ENCODE results near the gene MAP2. TPM values are rescaled to one million over a fixed set of nuclear protein-coding genes. Genes with fewer than 3 reads are reported as not detected.
"Not testable (repeated sequence)": the region's sequence is repeated elsewhere in the genome, so short reads cannot be mapped to it uniquely, and the experiment has no call there.

MAP2 gene
- total RNA-seq, 1 donor = 2.2 TPM

DNA sequence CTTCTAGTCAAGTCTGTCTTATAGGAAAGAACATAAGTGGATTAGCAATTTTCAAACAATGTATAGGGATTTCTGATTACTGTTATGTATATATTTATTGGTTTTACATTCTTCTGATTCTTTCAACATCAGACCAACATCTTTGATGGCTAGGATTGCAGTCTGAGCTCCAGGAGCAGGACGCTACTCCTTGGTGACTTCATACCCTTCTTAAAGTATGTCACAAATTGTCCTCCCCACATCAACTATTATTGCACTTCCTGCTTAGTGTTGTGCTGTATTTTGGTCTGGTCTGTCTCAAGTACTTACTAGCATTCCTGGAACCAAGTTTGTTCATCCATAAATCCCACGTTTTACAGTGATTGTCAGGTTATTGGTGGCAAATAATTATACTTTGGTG lies 49.0 kb downstream of the MAP2 start:
- Histone ChIP-seq H3K36me3 (ENCODE audit: insufficient read depth, low read length) (no peaks in the 10 kb centered on the region), H3K27me3 (ENCODE audit: insufficient read depth, low read length) (no peaks in the 10 kb centered on the region), H3K4me1 (ENCODE audit: insufficient read depth, low read length) (peaks cover 39% of the 10 kb centered on the region), H3K9me3 (ENCODE audit: low read depth, low read length) (no peaks in the 10 kb centered on the region), H3K27ac (ENCODE audit: low read depth, low read length) (peak overlapping the region; percentile 78), H2AFZ (ENCODE audit: low read length) (peak overlapping the region; percentile 19), H3K4me3 (ENCODE audit: insufficient read depth, low read length) (no peak overlapping the region), H3K4me2 (ENCODE audit: insufficient read depth, low read length) (peak overlapping the region; percentile 30), H4K20me1 (ENCODE audit: insufficient read depth, low read length) (no peaks in the 10 kb centered on the region), H3K79me2 (ENCODE audit: insufficient read depth, low read length) (no peaks in the 10 kb centered on the region)
- DNase-seq (ENCODE audit: insufficient read length, low spot score, missing footprints) = no peak
- no peak for TF ChIP-seq CTCF (IDR thresholded peaks at IDR 0.05; ENCODE audit: extremely low read depth, low read depth, low read length)

- Histone ChIP-seq H3K4me3 (ENCODE audit: insufficient read depth, low read length) (no peak overlapping the region), H3K4me1 (ENCODE audit: insufficient read depth, low read length) (peaks cover 39% of the 10 kb centered on the region), H2AFZ (ENCODE audit: low read length) (no peak overlapping the region), H3K27me3 (ENCODE audit: insufficient read depth, low read length) (no peaks in the 10 kb centered on the region), H3K27ac (ENCODE audit: low read depth, low read length) (peak overlapping the region; percentile 78), H4K20me1 (ENCODE audit: insufficient read depth, low read length) (no peaks in the 10 kb centered on the region), H3K9me3 (ENCODE audit: low read depth, low read length) (no peaks in the 10 kb centered on the region), H3K36me3 (ENCODE audit: insufficient read depth, low read length) (no peaks in the 10 kb centered on the region), H3K4me2 (ENCODE audit: insufficient read depth, low read length) (no peak overlapping the region), H3K79me2 (ENCODE audit: insufficient read depth, low read length) (no peaks in the 10 kb centered on the region)
- peak; percentile 81 for DNase-seq (ENCODE audit: insufficient read length, low spot score, missing footprints)
- TF ChIP-seq CTCF (IDR thresholded peaks at IDR 0.05; ENCODE audit: extremely low read depth, low read depth, low read length) = no peak
Observed at GRCh38 chr2:209473930-209474419, 50.1 kb downstream of the MAP2 start.

DNA sequence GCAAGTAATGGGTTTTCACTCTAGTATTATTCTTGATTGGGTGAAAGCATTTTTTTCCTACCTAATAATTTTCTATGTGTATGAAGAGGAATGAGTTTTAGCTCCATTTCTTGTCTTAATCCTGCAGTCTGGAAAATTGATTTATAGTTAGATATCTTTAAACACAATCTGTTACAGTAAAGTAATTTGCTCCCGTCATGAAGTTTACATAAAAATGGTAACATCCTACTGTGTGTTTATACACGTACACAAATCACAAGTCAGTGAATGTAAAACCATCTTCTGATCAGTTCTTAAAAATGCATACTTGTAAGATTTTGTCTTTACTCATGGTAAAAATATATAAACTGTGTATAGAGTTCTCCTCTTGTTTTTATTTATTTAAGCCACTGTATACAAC lies 51.1 kb downstream of the MAP2 start:
- Histone ChIP-seq H3K36me3 (ENCODE audit: insufficient read depth, low read length) (no peaks in the 10 kb centered on the region), H3K27ac (ENCODE audit: low read depth, low read length) (no peak overlapping the region), H3K4me1 (ENCODE audit: insufficient read depth, low read length) (peaks cover 39% of the 10 kb centered on the region), H3K27me3 (ENCODE audit: insufficient read depth, low read length) (no peaks in the 10 kb centered on the region), H3K4me2 (ENCODE audit: insufficient read depth, low read length) (no peak overlapping the region), H3K9me3 (ENCODE audit: low read depth, low read length) (no peaks in the 10 kb centered on the region), H3K4me3 (ENCODE audit: insufficient read depth, low read length) (no peak overlapping the region), H4K20me1 (ENCODE audit: insufficient read depth, low read length) (no peaks in the 10 kb centered on the region), H3K79me2 (ENCODE audit: insufficient read depth, low read length) (no peaks in the 10 kb centered on the region), H2AFZ (ENCODE audit: low read length) (no peak overlapping the region)
- DNase-seq (ENCODE audit: insufficient read length, low spot score, missing footprints) = no peak
- TF ChIP-seq CTCF (IDR thresholded peaks at IDR 0.05; ENCODE audit: extremely low read depth, low read depth, low read length) = no peak

GRCh38 chr2:209476367-209477208 lies 52.7 kb downstream of the MAP2 start:
- Histone ChIP-seq H3K4me3 (ENCODE audit: insufficient read depth, low read length) (no peak overlapping the region), H3K4me1 (ENCODE audit: insufficient read depth, low read length) (peaks cover 31% of the 10 kb centered on the region), H3K27ac (ENCODE audit: low read depth, low read length) (no peak overlapping the region), H3K4me2 (ENCODE audit: insufficient read depth, low read length) (peak overlapping the region; percentile 27), H3K36me3 (ENCODE audit: insufficient read depth, low read length) (no peaks in the 10 kb centered on the region), H4K20me1 (ENCODE audit: insufficient read depth, low read length) (no peaks in the 10 kb centered on the region), H3K79me2 (ENCODE audit: insufficient read depth, low read length) (no peaks in the 10 kb centered on the region), H3K9me3 (ENCODE audit: low read depth, low read length) (no peaks in the 10 kb centered on the region), H2AFZ (ENCODE audit: low read length) (no peak overlapping the region), H3K27me3 (ENCODE audit: insufficient read depth, low read length) (no peaks in the 10 kb centered on the region)
- peak; percentile 11 for DNase-seq (ENCODE audit: insufficient read length, low spot score, missing footprints)
- TF ChIP-seq CTCF (IDR thresholded peaks at IDR 0.05; ENCODE audit: extremely low read depth, low read depth, low read length) = no peak

DNA sequence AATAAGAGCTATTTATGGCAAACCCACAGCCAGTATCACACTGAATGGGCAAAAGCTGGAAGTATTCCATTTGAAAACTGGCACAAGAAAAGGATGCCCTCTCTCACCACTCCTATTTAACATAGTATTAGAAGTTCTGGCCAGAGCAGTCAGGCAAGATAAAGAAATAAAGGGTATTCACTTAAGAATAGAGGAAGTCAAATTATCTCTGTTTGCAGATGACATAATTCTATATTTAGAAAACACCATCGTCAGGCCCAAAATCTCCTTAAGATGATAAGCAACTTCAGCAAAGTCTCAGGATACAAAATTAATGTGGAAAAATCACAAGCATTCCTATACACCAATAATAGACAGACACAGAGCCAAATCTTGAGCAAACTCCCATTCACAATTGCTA lies 68.4 kb downstream of the MAP2 start:
- not testable (repeated sequence) for DNase-seq (ENCODE audit: insufficient read length, low spot score, missing footprints); H2AFZ ChIP-seq (ENCODE audit: low read length); H3K9me3 ChIP-seq (ENCODE audit: low read depth, low read length)

DNA sequence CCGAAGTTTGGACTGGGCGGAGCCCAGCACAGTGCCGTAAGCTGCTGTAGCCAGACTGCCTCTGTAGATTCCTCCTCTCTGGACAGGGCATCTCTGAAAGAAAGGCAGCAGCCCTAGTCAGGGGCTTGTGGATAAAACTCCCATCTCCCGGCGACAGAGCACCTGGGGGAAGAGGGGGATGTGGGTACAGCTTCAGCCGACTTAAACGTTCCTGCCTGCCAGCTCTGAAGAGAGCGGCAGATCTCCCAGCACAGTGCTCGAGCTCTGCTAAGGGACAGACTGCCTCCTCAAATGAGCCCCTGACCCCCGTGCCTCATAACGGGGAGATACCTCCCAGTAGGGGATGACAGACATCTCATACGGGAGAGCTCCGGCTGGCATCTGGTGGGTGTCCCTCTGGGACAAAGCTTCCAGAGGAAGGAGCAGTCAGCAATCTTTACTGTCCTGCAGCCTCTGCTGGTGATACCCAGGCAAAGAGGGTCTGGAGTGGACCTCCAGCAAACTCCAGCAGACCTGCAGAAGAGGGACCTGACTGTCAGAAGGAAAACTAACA lies 71.3 kb downstream of the MAP2 start:
- H3K4me3 ChIP-seq (ENCODE audit: insufficient read depth, low read length); DNase-seq (ENCODE audit: insufficient read length, low spot score, missing footprints); H3K27me3 ChIP-seq (ENCODE audit: insufficient read depth, low read length); H3K36me3 ChIP-seq (ENCODE audit: insufficient read depth, low read length); H3K9me3 ChIP-seq (ENCODE audit: low read depth, low read length); H3K79me2 ChIP-seq (ENCODE audit: insufficient read depth, low read length); H4K20me1 ChIP-seq (ENCODE audit: insufficient read depth, low read length): not testable (repeated sequence)
- Histone ChIP-seq H3K4me2 (ENCODE audit: insufficient read depth, low read length) (peak overlapping the region; percentile 33), H3K4me1 (ENCODE audit: insufficient read depth, low read length) (peaks cover 20% of the 10 kb centered on the region), H3K27ac (ENCODE audit: low read depth, low read length) (peak overlapping the region; percentile 79), H2AFZ (ENCODE audit: low read length) (peak overlapping the region; percentile 43)

More for the DNA sequence above, 68.4 kb downstream of the MAP2 start:
- H4K20me1 ChIP-seq (ENCODE audit: insufficient read depth, low read length); H3K27me3 ChIP-seq (ENCODE audit: insufficient read depth, low read length); H3K4me2 ChIP-seq (ENCODE audit: insufficient read depth, low read length); H3K79me2 ChIP-seq (ENCODE audit: insufficient read depth, low read length); H3K4me3 ChIP-seq (ENCODE audit: insufficient read depth, low read length); H3K27ac ChIP-seq (ENCODE audit: low read depth, low read length); H3K36me3 ChIP-seq (ENCODE audit: insufficient read depth, low read length): not testable (repeated sequence)
- peaks cover 20% of the 10 kb centered on the region for H3K4me1 ChIP-seq (ENCODE audit: insufficient read depth, low read length)
